ENCODE results near the gene FBXO41.

Gene FBXO41

GRCh38 chr2:73260338-73260984 is 23.8 kb downstream of the FBXO41 start:
- DNase-seq: peak; percentile 20

- no peak for DNase-seq
Observed at GRCh38 chr2:73259704-73260337, 24.5 kb downstream of the FBXO41 start.

DNA sequence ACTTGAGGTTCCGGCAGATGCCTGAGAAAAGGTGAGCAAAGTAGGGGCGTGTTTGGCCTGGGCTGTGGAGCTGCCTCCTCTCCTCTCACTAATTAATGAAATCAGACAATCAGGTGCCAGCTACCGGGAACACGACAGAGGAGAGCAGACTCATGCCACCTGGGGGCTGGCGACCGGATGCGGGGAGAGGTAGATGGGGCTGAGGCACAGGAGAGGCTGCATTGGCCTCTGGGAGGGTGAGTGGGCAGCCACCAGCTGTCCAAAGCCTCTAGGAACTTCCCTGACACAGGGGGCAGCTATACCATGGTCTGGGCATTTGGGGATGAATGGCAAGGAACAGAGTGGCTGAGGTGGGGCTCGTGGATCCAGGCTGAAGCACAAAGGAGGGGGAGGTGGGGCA is 25.0 kb downstream of the FBXO41 start:
- DNase-seq: no peak

- no peak for DNase-seq
Observed at GRCh38 chr2:73258913-73259215, 25.4 kb downstream of the FBXO41 start.

DNA sequence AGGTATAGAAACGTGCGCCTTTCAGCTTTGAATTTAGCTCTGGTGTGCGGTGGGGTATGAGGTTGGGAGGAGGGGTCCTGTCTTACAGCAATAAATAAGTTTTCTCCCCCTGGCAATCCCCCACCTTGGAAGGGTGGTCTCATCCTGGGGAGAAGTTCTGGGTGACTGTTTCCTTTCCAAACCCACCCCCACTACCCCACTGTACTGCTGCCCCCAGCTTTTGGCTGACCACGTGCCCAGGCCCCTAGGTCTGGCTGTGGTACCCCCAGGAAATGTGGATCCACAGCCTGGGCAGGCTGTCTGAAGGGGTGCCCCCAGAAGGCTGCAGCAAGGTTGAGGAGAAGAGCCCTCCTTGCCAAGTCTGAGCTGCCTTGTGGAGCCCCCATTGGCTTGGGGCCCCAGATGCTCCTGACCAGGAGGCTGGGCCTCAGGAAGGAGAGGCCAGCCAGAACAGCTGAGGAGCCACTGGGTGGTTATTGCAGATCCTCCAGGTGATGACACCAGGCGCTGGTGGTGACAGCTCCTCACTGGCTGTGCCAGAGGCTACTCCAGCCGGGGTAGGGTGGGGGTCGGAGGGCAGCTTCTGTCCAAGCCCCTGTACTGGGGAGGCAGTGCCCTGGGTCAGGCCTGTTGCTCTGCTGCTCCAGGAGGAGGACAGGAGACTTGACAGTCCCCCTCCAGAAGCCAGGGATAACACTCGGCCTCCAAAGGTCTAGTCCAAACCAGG is 25.9 kb downstream of the FBXO41 start:
- DNase-seq: no peak

DNA sequence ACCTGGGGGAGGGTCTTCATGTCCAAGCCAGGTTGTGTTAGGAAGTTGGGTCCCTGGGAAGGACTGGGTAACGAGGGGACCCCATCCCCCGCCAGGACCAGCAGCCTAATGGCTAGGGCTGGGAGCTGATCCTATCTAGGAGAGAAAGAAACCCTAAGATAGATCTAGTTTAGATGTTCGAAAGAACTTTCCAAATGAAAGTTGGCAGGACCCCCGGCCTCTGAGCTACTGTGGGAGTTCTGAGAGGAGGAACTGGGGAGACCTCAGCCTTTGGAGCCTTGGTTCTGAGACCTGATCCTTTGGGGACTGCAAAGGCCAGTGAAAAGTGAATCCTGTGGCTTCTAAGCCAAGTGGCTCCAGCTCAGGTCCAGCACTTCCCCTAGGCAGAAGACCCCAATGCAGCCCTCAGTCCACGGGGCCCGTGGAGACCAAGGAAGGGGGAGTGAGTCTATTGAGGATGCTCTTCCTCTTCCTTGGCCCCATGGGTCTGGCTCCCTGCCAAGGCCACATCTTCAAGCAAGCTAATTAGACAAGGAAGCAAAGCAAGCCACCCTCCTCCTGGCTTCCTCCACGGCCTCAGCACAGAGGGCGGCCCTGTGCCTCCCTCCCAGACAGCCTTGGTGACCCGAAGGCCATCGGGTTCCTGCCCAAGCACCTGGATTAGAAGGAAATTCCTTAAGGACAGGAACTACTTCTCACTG is 26.7 kb downstream of the FBXO41 start:
- no peak for DNase-seq

- DNase-seq: no peak
Observed at GRCh38 chr2:73257021-73257420, 27.3 kb downstream of the FBXO41 start.

GRCh38 chr2:73256618-73256922 is 27.7 kb downstream of the FBXO41 start:
- DNase-seq: no peak

- no peak for DNase-seq
Observed at GRCh38 chr2:73255907-73256617, 28.2 kb downstream of the FBXO41 start.

- no peak for DNase-seq
Observed at GRCh38 chr2:73255007-73255644, 29.2 kb downstream of the FBXO41 start.

DNA sequence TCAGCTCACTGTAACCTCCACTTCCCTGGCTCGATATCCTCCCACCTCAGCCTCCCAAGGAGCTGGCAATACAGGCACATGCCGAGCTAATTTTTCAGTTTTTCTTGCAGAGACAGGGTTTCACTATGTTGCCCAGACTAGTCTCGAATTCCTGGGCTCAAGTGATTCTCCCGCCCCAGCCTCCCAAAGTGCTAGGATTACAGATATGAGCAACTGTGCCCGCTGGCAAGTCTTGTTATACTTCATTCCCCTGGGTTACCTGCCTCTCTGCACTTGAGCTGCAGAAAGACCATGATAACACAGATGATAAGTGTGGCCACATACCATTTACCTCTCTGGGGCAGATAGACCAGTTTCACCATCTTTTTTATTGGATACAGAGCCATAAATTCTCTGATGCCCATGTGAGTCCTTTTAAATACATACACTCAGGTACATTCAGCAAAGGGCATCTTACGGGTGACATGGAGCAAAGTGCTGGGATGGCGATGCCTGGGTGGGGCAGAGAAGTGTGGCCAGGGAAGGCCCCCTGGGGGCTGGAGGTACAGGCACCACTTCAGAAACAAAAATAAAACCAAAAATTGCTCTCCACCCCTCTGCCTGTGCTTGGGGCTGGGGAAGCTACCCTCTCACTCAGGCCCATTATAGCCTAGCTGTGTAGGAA is 29.8 kb downstream of the FBXO41 start:
- no peak for DNase-seq

GRCh38 chr2:73253901-73254300 is 30.4 kb downstream of the FBXO41 start:
- DNase-seq: no peak

DNA sequence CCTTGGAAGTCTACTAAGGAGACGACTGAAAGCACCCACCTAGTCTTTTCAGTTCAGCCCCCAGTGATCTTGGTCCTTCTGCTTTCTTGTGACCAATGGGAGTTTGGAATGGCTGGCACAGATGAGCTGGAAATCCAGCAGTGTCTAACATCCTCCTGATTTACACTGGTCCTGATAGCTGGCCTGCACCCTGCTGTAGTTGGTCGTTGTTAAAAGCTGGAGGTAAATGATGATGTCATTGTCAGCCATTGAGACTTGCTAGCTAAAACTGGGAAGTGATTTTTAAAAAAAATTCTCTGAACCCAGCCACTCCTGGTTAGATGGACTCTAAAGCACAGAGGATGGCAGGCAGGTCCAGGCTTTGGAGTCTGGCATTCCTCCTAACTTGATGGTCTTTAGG is 30.9 kb downstream of the FBXO41 start:
- DNase-seq: no peak

- no peak for DNase-seq
Observed at GRCh38 chr2:73252238-73253027, 31.8 kb downstream of the FBXO41 start.

DNA sequence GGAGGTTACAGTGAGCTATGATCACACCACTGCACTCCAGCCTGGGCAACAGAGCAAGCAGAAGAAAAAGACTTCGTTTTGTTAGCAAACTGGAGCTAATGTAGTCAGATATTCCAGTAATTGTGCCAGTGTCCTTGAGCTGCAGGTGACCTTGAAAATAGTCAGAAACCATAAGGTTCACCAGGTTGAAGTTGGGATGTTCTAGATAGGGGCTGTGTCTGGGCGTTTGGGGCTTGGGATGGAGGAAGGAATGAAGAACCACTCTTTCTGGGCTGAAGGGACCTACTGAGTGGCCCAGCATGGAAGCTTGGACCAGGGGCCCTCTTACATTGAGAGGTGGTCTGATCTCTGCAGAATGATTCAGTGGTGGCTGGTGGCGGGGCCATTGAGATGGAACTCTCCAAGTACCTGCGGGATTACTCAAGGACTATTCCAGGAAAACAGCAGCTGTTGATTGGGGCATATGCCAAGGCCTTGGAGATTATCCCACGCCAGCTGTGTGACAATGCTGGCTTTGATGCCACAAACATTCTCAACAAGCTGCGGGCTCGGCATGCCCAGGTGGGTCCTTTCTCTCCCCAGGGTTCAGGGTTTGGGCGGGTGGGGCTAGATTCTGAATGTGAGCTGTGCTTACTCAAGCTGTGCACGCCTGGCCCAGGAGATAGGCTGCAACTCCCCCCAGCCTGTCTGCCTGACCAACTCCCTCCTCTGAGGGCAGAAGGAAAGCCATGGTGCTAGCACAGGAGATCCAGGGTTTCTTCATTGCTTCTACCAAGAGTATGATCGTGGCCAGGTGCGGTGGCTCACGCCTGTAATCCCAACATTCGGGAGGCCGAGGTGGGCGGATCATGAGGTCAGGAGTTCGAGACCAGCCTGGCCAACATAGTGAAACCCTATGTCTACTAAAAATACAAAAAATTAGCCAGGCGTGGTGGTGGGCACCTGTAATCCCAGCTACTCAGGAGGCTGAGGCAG is 33.1 kb downstream of the FBXO41 start:
- DNase-seq: no peak

GRCh38 chr2:73249636-73250035 is 34.6 kb downstream of the FBXO41 start:
- DNase-seq: no peak

DNA sequence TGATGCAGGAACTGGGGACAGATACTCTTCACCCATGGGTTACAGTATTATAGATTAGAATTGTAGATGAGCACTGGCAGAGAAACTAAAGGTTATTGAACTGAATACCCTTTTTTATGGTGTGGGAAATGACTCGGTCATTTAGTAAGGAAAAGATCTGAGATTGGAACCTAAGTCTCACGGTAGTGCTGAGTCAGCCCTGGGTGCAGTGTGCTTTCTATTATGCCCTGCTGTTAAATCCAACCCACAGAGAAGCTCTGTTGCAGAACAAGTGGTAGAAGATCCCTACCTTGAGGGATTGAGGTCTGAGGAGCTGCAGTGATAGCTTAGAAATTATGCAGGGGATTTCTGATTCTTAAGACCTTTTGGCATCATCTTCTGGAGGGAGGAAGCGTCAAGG is 37.4 kb downstream of the FBXO41 start:
- DNase-seq: no peak

GRCh38 chr2:73244580-73244979 is 39.7 kb downstream of the FBXO41 start:
- DNase-seq: no peak

- no peak for DNase-seq
Observed at GRCh38 chr2:73243884-73244570, 40.3 kb downstream of the FBXO41 start.

DNA sequence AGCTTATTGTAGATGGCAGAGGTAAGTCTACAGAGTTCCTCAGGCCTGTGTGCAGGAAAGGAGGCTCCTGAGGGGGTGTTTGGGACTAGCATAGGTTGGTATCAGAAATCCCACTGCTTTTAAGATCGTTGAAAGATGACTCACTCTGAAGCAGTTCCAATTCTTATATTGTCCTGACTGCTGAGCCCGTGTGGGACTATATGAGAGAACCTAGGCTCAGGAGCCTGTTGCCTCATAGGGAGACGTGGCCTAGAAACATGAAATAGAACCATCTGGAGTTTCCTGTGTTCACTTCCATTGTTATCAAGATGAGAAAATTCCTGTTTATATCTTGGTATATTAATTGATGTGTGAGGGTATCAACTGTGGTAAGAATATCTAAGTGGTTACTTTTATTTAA is 44.5 kb downstream of the FBXO41 start:
- DNase-seq: no peak

Measured in midbrain (tissue), 1 donor.